CD4-positive, alpha-beta T cell (primary cell): ENCODE data around the gene KRT3. TPM values are rescaled to one million over a fixed set of nuclear protein-coding genes. Genes with fewer than 3 reads are reported as not detected.

Experiments used
- ATAC-seq: fragments of 200-7000 bp; cut with Tn5 transposase; one replicate; pipeline ENCODE4 v1.10.0; 2022; ENCODE audit warnings: mild to moderate bottlenecking; ENCODE audit not compliant: poor library complexity
- CTCF ChIA-PET: fragments of 350-600 bp; sonication (Branson Sonifier 250); formaldehyde crosslinking; loops from one replicate; lab custom pipeline; 2021; ENCODE audit warnings: antibody characterized with exemption, inconsistent platforms; lab: Charles Lee
- POLR2A ChIA-PET: fragments of 350-600 bp; sonication (Branson Sonifier 250); formaldehyde crosslinking; loops from one replicate; lab custom pipeline; 2021; ENCODE audit warnings: antibody characterized with exemption, inconsistent platforms; lab: Charles Lee
- DNase-seq, 14 experiments: peaks; one replicate each; pipeline ENCODE4 v3.0.0-alpha.2; 2013 to 2020; ENCODE audit warnings: mixed read lengths in 2 of 14
- H3K27ac ChIP-seq, 2 donors: one replicate each; pipeline versions ENCODE4 v1.5.1 to v1.7.0; 2013; ENCODE audit warnings: low read length in 2 of 2, low read depth in 1 of 2, mild to moderate bottlenecking in 1 of 2
- H3K27me3 ChIP-seq, 2 experiments: 1 replicate in 1 of 2; 2 replicates in 1 of 2; pipeline versions ENCODE4 v1.6.1 to v1.7.0; 2013; ENCODE audit warnings: low read length in 2 of 2, control low read depth in 1 of 2, mild to moderate bottlenecking in 1 of 2, moderate library complexity in 1 of 2; ENCODE audit not compliant: insufficient read depth in 2 of 2, control insufficient read depth in 1 of 2
- H3K36me3 ChIP-seq: one replicate; pipeline ENCODE4 v1.6.1; 2013; ENCODE audit warnings: low read length, control low read depth; ENCODE audit not compliant: insufficient read depth
- H3K4me1 ChIP-seq: one replicate; pipeline ENCODE4 v1.6.1; 2013; ENCODE audit warnings: low read length, control low read depth; ENCODE audit not compliant: insufficient read depth
- H3K4me3 ChIP-seq: one replicate; pipeline ENCODE4 v1.5.1; 2013; ENCODE audit warnings: mild to moderate bottlenecking, low read length, moderate library complexity
- H3K9me3 ChIP-seq, 2 experiments: 1 replicate in 1 of 2; 2 replicates in 1 of 2; pipeline versions ENCODE4 v1.6.1 to v1.7.0; 2013; ENCODE audit warnings: low read length in 2 of 2, mild to moderate bottlenecking in 2 of 2, control low read depth in 1 of 2, moderate library complexity in 1 of 2; ENCODE audit not compliant: control insufficient read depth in 1 of 2, insufficient read depth in 1 of 2
- H3K27ac Mint-ChIP-seq: one replicate; pipeline ENCODE4 v1.8.0; 2020; ENCODE audit warnings: mixed read lengths
- H3K27me3 Mint-ChIP-seq: one replicate; pipeline ENCODE4 v1.8.0; 2021; ENCODE audit warnings: mixed read lengths
- H3K36me3 Mint-ChIP-seq: one replicate; pipeline ENCODE4 v1.8.0; 2021; ENCODE audit warnings: low read depth, mixed read lengths
- H3K4me1 Mint-ChIP-seq: one replicate; pipeline ENCODE4 v1.8.0; 2021; ENCODE audit warnings: low read depth, mixed read lengths
- H3K4me3 Mint-ChIP-seq: one replicate; pipeline ENCODE4 v1.8.0; 2020; ENCODE audit warnings: mild to moderate bottlenecking, mixed read lengths
- H3K9me3 Mint-ChIP-seq: one replicate; pipeline ENCODE4 v1.8.0; 2020; ENCODE audit warnings: mixed read lengths
- CTCF ChIP-seq: fragments of 200-600 bp; IDR thresholded peaks from one replicate; pipeline ENCODE4 v1.8.0; 2022; ENCODE audit warnings: antibody characterized with exemption, mild to moderate bottlenecking
- intact Hi-C, 2 experiments: fragments of 100-400 bp; cut with DNase I in 1 of 2; cut with micrococcal nuclease in 1 of 2; formaldehyde crosslinking; loops; one replicate each; pipeline versions ENCODE4 v1.15.1 to v1.9.0; 2023 to 2025; cut with DNase I, micrococcal nuclease
- total RNA-seq, 174 experiments: library from RNA in 2 of 174; stranded (reverse) in 2 of 174; gene quantifications; one replicate each; pipeline ENCODE4 v1.2.3 and lab custom pipeline; 2021 to 2026

Gene KRT3
- total RNA-seq, 2 experiments from 2014 or later: not detected

DNA sequence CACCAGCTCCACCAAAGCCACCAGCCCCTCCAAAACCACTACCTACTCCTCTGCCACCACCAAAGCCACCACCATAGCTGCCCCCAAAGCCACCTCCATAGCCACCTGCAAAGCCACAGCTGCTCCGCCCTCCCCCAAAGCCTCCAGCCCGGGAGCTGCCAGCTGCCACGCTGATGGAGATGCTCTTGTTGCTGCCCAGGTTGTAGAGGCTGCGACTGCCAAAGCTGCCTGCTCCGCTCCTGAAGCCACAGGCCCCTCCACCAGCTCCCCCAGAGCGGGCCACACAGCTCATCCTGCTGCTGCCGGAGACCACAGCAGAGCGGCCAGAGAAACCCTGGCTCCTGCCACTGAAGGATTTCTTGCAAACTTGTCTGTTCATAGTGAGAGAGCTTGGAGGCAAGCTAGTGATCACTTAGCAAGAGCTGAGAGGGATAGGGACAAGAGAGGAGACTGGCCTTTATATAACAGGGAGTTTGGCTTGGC lies 19.0 kb downstream of the KRT3 start, which contains the start of gene KRT76:
KRT76 (minus strand) TSS at position 433 of the 483 bp plus-strand sequence; CDS start at position 379, 54 bp downstream.
- no peaks in the 10 kb centered on the region for H3K4me1 Mint-ChIP-seq
- ATAC-seq: no peak
- intact Hi-C loops: no loop called here
- Histone ChIP-seq H3K27ac (no peak within 1 kb of the TSS), H3K4me1 (no peaks in the 10 kb centered on the region), H3K27me3 (no peaks in the 10 kb centered on the region), H3K4me3 (no peak within 1 kb of the TSS), H3K36me3 (no peaks in the 10 kb centered on the region), H3K9me3 (peaks cover 0 to 5% of the 10 kb centered on the region in 2 experiments)
- H3K4me3 Mint-ChIP-seq: no peak within 1 kb of the TSS
- ChIA-PET CTCF (no interaction called here), POLR2A (no interaction called here)
- peaks cover 2% of the 10 kb centered on the region for H3K27me3 Mint-ChIP-seq
- no peak within 1 kb of the TSS for H3K27ac Mint-ChIP-seq
- DNase-seq: no peak
- no peak for TF ChIP-seq CTCF
- H3K36me3 Mint-ChIP-seq: no peaks in the 10 kb centered on the region
- H3K9me3 Mint-ChIP-seq: no peaks in the 10 kb centered on the region

- Mint-ChIP-seq H3K36me3 (no peaks in the 10 kb centered on the region), H3K27me3 (no peaks in the 10 kb centered on the region), H3K4me3 (no peak overlapping the region), H3K9me3 (no peaks in the 10 kb centered on the region), H3K27ac (no peak overlapping the region), H3K4me1 (no peaks in the 10 kb centered on the region)
- ChIA-PET POLR2A (no interaction called here), CTCF (interaction anchor here (0.8 kb wide), 1 partner anchor 12 kb away, joined by 4 read pairs; no protein-coding TSS in a partner anchor)
- H3K4me3 ChIP-seq: no peak overlapping the region
- no peak overlapping the region for H3K27ac ChIP-seq
- H3K27me3 ChIP-seq: no peaks in the 10 kb centered on the region
- H3K9me3 ChIP-seq: peaks cover 0 to 5% of the 10 kb centered on the region in 2 experiments
- intact Hi-C loops: no loop called here
- H3K36me3 ChIP-seq: no peaks in the 10 kb centered on the region
- DNase-seq: no peak
- H3K4me1 ChIP-seq: no peaks in the 10 kb centered on the region
- no peak for TF ChIP-seq CTCF
- no peak for ATAC-seq
Measured at GRCh38 chr12:52776435-52776834, 19.5 kb downstream of the KRT3 start.

DNA sequence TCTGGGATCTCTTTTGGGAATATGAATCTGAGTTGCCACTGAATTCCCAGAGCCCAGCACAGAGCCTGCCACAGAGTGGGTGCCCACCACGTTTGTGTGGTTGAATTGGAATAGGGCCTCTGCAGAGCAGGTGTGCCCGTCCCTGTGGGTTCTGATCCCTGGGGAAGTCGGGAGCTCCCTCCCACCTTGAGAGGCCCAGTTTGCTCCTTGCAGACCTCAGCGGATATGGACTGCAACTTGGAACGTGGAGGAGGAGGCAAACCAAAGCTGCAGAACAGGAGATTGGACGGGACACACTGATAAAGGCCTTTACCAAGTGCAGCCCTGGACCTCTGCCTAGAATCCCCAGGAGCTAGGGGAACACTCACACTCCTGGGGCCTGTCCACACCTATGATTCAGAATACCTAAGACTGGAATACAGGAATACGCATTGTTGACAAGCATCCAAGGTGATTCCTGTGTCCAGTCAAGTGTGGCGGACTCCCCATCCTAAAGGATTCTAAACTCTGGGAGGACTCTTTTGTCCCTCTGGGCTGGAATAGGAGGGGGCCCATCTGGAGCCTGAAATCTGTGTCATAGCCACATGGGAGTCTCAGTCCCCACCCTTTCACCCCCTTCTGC lies 21.2 kb downstream of the KRT3 start:
- H3K27ac Mint-ChIP-seq: no peak overlapping the region
- no peak for DNase-seq
- peaks cover 0 to 8% of the 10 kb centered on the region in 2 experiments for H3K9me3 ChIP-seq

More for the DNA sequence above, 21.2 kb downstream of the KRT3 start:
- Histone ChIP-seq H3K27ac (no peak overlapping the region), H3K36me3 (no peaks in the 10 kb centered on the region), H3K27me3 (no peaks in the 10 kb centered on the region), H3K4me1 (no peaks in the 10 kb centered on the region), H3K4me3 (no peak overlapping the region)
- Mint-ChIP-seq H3K36me3 (no peaks in the 10 kb centered on the region), H3K4me3 (no peak overlapping the region), H3K4me1 (no peaks in the 10 kb centered on the region), H3K27me3 (peaks cover 4% of the 10 kb centered on the region), H3K9me3 (no peaks in the 10 kb centered on the region)
- ATAC-seq: no peak
- intact Hi-C loops: no loop called here
- CTCF ChIA-PET: no interaction called here
- POLR2A ChIA-PET: no interaction called here
- TF ChIP-seq CTCF: no peak
